COR-L47 (cell line): ENCODE measurements around the gene PRXL2B.
"Not testable (repeated sequence)": the region's sequence is repeated elsewhere in the genome, so short reads cannot be mapped to it uniquely, and the experiment has no call there.

Experiments
- DNase-seq: peaks from one replicate; lab custom pipeline; 2025; lab: John Stamatoyannopoulos, UW

PRXL2B gene

GRCh38 chr1:2586154-2587070, at the start of gene PRXL2B:
TSS of gene PRXL2B (plus strand) at chr1:2586777. CDS start at chr1:2586886, 109 bp downstream.
- peak; percentile 98 for DNase-seq

- no peak for DNase-seq
These were observed 48.8 kb upstream of the PRXL2B start for GRCh38 chr1:2537784-2538115.

- DNase-seq = no peak
These were observed 48.2 kb upstream of the PRXL2B start for GRCh38 chr1:2538376-2538775.

- DNase-seq = no peak
These were observed 47.7 kb upstream of the PRXL2B start for GRCh38 chr1:2538872-2539271.

GRCh38 chr1:2539312-2539907, 47.2 kb upstream of the PRXL2B start:
- DNase-seq = no peak

GRCh38 chr1:2540816-2541492, 45.6 kb upstream of the PRXL2B start:
- DNase-seq = no peak

- peak; percentile 67 for DNase-seq
These were observed 44.8 kb upstream of the PRXL2B start for GRCh38 chr1:2541619-2542245.

- DNase-seq = no peak
These were observed 44.2 kb upstream of the PRXL2B start for GRCh38 chr1:2542246-2542915.

- DNase-seq = peak; percentile 43
These were observed 43.0 kb upstream of the PRXL2B start for GRCh38 chr1:2543543-2544092.

GRCh38 chr1:2544093-2544874, 42.3 kb upstream of the PRXL2B start:
- no peak for DNase-seq

GRCh38 chr1:2544875-2545640, 41.5 kb upstream of the PRXL2B start:
- no peak for DNase-seq

- DNase-seq = peak; percentile 90
These were observed 40.6 kb upstream of the PRXL2B start for GRCh38 chr1:2545754-2546514.

- DNase-seq = peak; percentile 93
These were observed 39.9 kb upstream of the PRXL2B start for GRCh38 chr1:2546515-2547209.

- peak; percentile 76 for DNase-seq
These were observed 39.1 kb upstream of the PRXL2B start for GRCh38 chr1:2547210-2548067.

- peak; percentile 80 for DNase-seq
These were observed 38.4 kb upstream of the PRXL2B start for GRCh38 chr1:2548068-2548589.

GRCh38 chr1:2549367-2550029, 37.1 kb upstream of the PRXL2B start:
- DNase-seq = not testable (repeated sequence)
